ENCODE results near the gene LRRC45.

The LRRC45 gene

DNA sequence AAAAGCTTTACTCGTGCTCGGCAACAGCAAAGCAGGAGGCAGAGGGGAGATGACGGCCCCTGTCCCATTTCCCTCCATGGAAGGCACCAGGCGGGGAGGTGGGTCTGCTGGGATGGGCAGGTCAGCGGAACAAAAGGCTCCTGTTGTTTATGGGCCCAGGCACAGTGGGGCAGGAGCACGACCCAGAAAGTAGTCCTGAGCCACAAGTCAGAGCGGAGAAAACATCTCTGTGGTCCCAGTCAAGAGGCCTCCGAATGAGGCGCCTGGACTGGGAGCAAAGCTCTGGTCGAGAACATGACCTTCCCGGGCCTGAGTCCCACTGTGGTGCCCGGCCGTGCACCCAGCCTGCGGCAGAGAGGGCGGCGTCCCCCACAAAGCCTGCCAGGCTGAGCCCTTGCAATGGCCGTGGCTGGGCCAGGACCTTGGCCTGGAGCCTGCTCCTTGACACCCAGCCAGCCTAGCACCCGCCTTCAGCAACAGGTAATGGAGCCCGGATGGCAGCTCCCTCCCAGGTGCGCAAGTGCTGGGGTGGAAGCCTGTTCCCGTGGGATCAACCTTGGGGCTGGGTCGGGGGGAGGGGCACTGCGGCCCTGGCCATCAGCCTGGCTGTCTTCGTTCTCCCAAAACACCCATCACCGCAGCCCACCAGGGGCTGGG, 24.9 kb downstream of the LRRC45 start:
- TF ChIP-seq POLR2AphosphoS5 (IDR thresholded peaks at IDR 0.05; ENCODE audit: low read depth, low read length): no peak

- TF ChIP-seq POLR2AphosphoS5 (IDR thresholded peaks at IDR 0.05; ENCODE audit: low read depth, low read length) (no peak), SIN3A (IDR thresholded peaks at IDR 0.05; ENCODE audit: borderline replicate concordance, insufficient read depth, low read length) (no peak), FOXP2 (optimal IDR thresholded peaks at IDR 0.05; ENCODE audit: borderline replicate concordance, extremely low read depth, extremely low read length, insufficient read depth) (no peak), REST (IDR thresholded peaks at IDR 0.05; ENCODE audit: insufficient read depth in 1 of 2, low read depth in 2 of 2, low read length in 2 of 2) (no peak), TAF1 (IDR thresholded peaks at IDR 0.05; ENCODE audit: borderline replicate concordance, insufficient read depth, low read length) (no peak)
Observed at GRCh38 chr17:82048571-82048971, 25.5 kb downstream of the LRRC45 start.

DNA sequence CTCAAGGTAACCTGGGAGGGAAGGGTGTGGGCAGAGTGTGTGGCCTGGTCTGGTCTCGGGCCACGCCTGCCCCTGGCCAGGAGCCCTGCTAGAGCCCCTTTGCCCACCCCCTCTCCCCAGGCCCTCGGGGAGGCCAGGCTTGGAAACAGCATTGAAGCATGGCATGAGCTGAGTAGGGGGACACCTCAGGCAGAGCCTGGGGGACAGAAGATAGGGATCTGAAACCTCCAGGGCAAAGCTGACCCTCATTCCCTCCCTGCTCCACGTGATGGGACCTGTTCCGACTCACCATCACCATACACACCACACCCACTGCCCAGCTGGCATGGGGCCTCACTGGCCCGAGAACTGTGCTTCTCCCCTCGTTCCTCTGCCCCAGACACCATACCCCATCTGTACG, 26.0 kb downstream of the LRRC45 start:
- TF ChIP-seq SIN3A (IDR thresholded peaks at IDR 0.05; ENCODE audit: borderline replicate concordance, insufficient read depth, low read length) (no peak), POLR2AphosphoS5 (IDR thresholded peaks at IDR 0.05; ENCODE audit: low read depth, low read length) (no peak), TAF1 (IDR thresholded peaks at IDR 0.05; ENCODE audit: borderline replicate concordance, insufficient read depth, low read length) (no peak), FOXP2 (optimal IDR thresholded peaks at IDR 0.05; ENCODE audit: borderline replicate concordance, extremely low read depth, extremely low read length, insufficient read depth) (no peak), REST (IDR thresholded peaks at IDR 0.05; ENCODE audit: insufficient read depth in 1 of 2, low read depth in 2 of 2, low read length in 2 of 2) (no peak)

GRCh38 chr17:82049521-82049971, 26.4 kb downstream of the LRRC45 start:
- TF ChIP-seq SIN3A (IDR thresholded peaks at IDR 0.05; ENCODE audit: borderline replicate concordance, insufficient read depth, low read length): no peak
- TF ChIP-seq TAF1 (IDR thresholded peaks at IDR 0.05; ENCODE audit: borderline replicate concordance, insufficient read depth, low read length): no peak
- TF ChIP-seq FOXP2 (optimal IDR thresholded peaks at IDR 0.05; ENCODE audit: borderline replicate concordance, extremely low read depth, extremely low read length, insufficient read depth): no peak
- no peak for TF ChIP-seq POLR2AphosphoS5 (IDR thresholded peaks at IDR 0.05; ENCODE audit: low read depth, low read length)
- TF ChIP-seq REST (IDR thresholded peaks at IDR 0.05; ENCODE audit: insufficient read depth in 1 of 2, low read depth in 2 of 2, low read length in 2 of 2): no peak

DNA sequence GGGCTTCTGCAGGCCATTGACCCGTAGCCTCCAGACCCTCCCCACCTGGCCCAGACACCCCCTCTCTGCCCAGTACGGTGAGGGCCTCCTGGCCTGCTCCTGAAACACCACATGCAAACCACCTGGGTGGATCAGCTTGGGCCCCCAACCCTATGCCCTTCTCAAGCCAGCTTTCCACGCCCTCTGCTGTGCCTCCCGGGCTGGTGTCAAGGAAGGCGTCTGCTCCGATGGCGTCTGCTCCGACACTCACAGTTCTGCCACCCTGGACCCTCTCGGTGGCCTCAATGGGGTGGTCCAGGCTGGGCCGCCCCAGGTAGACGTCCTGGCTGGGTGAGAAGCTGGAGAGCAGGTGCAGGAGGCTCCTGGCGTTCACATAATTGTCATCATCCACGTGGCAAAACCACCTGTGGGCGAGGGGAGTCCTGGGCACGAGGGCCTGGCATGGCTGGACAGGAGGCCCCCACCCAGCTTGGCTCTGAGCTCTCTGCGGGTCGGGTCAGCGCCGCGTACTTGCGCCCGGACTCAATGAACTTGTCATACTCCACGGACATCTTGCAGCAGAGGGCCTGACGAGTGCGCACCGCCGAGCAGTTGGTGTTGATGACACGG, 27.2 kb downstream of the LRRC45 start:
- TF ChIP-seq FOXP2 (optimal IDR thresholded peaks at IDR 0.05; ENCODE audit: borderline replicate concordance, extremely low read depth, extremely low read length, insufficient read depth): no peak
- no peak for TF ChIP-seq POLR2AphosphoS5 (IDR thresholded peaks at IDR 0.05; ENCODE audit: low read depth, low read length)
- no peak for TF ChIP-seq TAF1 (IDR thresholded peaks at IDR 0.05; ENCODE audit: borderline replicate concordance, insufficient read depth, low read length)
- no peak for TF ChIP-seq REST (IDR thresholded peaks at IDR 0.05; ENCODE audit: insufficient read depth in 1 of 2, low read depth in 2 of 2, low read length in 2 of 2)
- no peak for TF ChIP-seq SIN3A (IDR thresholded peaks at IDR 0.05; ENCODE audit: borderline replicate concordance, insufficient read depth, low read length)
